Esophagus (tissue), 2 donors: ENCODE data around the gene PLCH2. TPM values are rescaled to one million over a fixed set of nuclear protein-coding genes. Genes with fewer than 3 reads are reported as not detected.

Experiments
- H3K27ac ChIP-seq, 2 donors: one replicate each; pipeline ENCODE4 v1.5.1; 2013; ENCODE audit warnings: low read depth in 2 of 2, mild to moderate bottlenecking in 2 of 2, inconsistent platforms in 1 of 2, low read length in 1 of 2, moderate library complexity in 1 of 2
- H3K27me3 ChIP-seq, 2 donors: one replicate each; pipeline ENCODE4 v1.6.1; 2013; ENCODE audit warnings: low read length in 2 of 2, control low read depth in 1 of 2, mild to moderate bottlenecking in 1 of 2; ENCODE audit not compliant: insufficient read depth in 2 of 2, control insufficient read depth in 1 of 2
- H3K36me3 ChIP-seq, 2 donors: one replicate each; pipeline ENCODE4 v1.6.1; 2013; ENCODE audit warnings: low read length in 1 of 2; ENCODE audit not compliant: control insufficient read depth in 2 of 2, insufficient read depth in 2 of 2
- H3K4me1 ChIP-seq, 2 donors: one replicate each; pipeline ENCODE4 v1.6.1; 2013; ENCODE audit warnings: low read length in 1 of 2; ENCODE audit not compliant: control insufficient read depth in 2 of 2, insufficient read depth in 2 of 2
- H3K4me3 ChIP-seq, 2 donors: one replicate each; pipeline ENCODE4 v1.5.1; 2013; ENCODE audit warnings: low read length in 2 of 2, mild to moderate bottlenecking in 2 of 2, low read depth in 1 of 2, moderate library complexity in 1 of 2
- H3K9me3 ChIP-seq, 2 donors: one replicate each; pipeline ENCODE4 v1.6.1; 2013; ENCODE audit warnings: mild to moderate bottlenecking in 2 of 2, low read depth in 1 of 2, low read length in 1 of 2, moderate library complexity in 1 of 2; ENCODE audit not compliant: control insufficient read depth in 2 of 2, insufficient read depth in 1 of 2
- WGBS, 2 donors: extraction: QIAGEN DNeasy Blood & Tissue Kit; methylation state at CpG; one replicate each; pipeline ENCODE4 v1.1.7; 2013; 5-methylcytosine and 5-hydroxymethylcytosine counted together
- polyA plus RNA-seq, 2 donors: library from polyadenylated mRNA; stranded (reverse); fragments of 200-250 nt; gene quantifications; one replicate each; pipeline ENCODE4 v1.2.3, GENCODE V29; 2013
- donor health status: healthy with polysubstance abuse.
- donor health status: Bipolar disorder and iron deficiency.

The PLCH2 gene
- polyA plus RNA-seq, 2 donors = 19.2 to 88.7 TPM

GRCh38 chr1:2472109-2472508 is 4.0 kb upstream of the PLCH2 start:
- peaks cover 0 to 2% of the 10 kb centered on the region in 2 donors for H3K36me3 ChIP-seq
- H3K4me1 ChIP-seq = peaks cover 3 to 7% of the 10 kb centered on the region in 2 donors
- no peak overlapping the region for H3K4me3 ChIP-seq
- WGBS, 2 donors = 62 to 65% methylated on average over 15 to 17 of the region's 17 CpGs
- H3K27ac ChIP-seq = no peak overlapping the region
- no peaks in the 10 kb centered on the region for H3K27me3 ChIP-seq
- H3K9me3 ChIP-seq = no peaks in the 10 kb centered on the region

GRCh38 chr1:2472561-2473177 is 3.4 kb upstream of the PLCH2 start:
- Histone ChIP-seq H3K36me3 (peaks cover 0 to 2% of the 10 kb centered on the region in 2 donors), H3K9me3 (no peaks in the 10 kb centered on the region), H3K4me1 (peaks cover 0 to 7% of the 10 kb centered on the region in 2 donors), H3K27ac (no peak overlapping the region), H3K4me3 (no peak overlapping the region), H3K27me3 (no peaks in the 10 kb centered on the region)
- 67 to 71% methylated on average over 25 of the region's 25 CpGs for WGBS, 2 donors

GRCh38 chr1:2473198-2473597 is 2.9 kb upstream of the PLCH2 start:
- WGBS, 2 donors = 89 to 90% methylated on average over 13 of the region's 13 CpGs
- Histone ChIP-seq H3K9me3 (peaks cover 0 to under 1% of the 10 kb centered on the region in 2 donors), H3K4me1 (peaks cover 0 to 11% of the 10 kb centered on the region in 2 donors), H3K4me3 (no peak overlapping the region), H3K27ac (no peak overlapping the region), H3K27me3 (no peaks in the 10 kb centered on the region), H3K36me3 (peaks cover 0 to 2% of the 10 kb centered on the region in 2 donors)

- WGBS, 2 donors = 43 to 54% methylated on average over 15 to 17 of the region's 17 CpGs
- H3K36me3 ChIP-seq = peaks cover 0 to 2% of the 10 kb centered on the region in 2 donors
- no peak overlapping the region for H3K27ac ChIP-seq
- H3K4me1 ChIP-seq = peaks cover 0 to 12% of the 10 kb centered on the region in 2 donors
- no peak overlapping the region for H3K4me3 ChIP-seq
- H3K9me3 ChIP-seq = peaks cover 0 to 2% of the 10 kb centered on the region in 2 donors
- no peaks in the 10 kb centered on the region for H3K27me3 ChIP-seq
Measured at GRCh38 chr1:2474104-2474844, 1.8 kb upstream of the PLCH2 start.

GRCh38 chr1:2474933-2475371 is 1.1 kb upstream of the PLCH2 start:
- H3K27ac ChIP-seq = no peak overlapping the region
- H3K4me1 ChIP-seq = peaks cover 0 to 16% of the 10 kb centered on the region in 2 donors
- no peak overlapping the region for H3K4me3 ChIP-seq
- peaks cover 0 to 2% of the 10 kb centered on the region in 2 donors for H3K36me3 ChIP-seq
- peaks cover 0 to 2% of the 10 kb centered on the region in 2 donors for H3K9me3 ChIP-seq
- WGBS, 2 donors = 63 to 76% methylated on average over 13 of the region's 13 CpGs
- no peaks in the 10 kb centered on the region for H3K27me3 ChIP-seq

GRCh38 chr1:2475571-2475970 is 518 bp upstream of the PLCH2 start:
- Histone ChIP-seq H3K27ac (no peak overlapping the region), H3K9me3 (peaks cover 0 to 2% of the 10 kb centered on the region in 2 donors), H3K4me3 (no peak overlapping the region), H3K27me3 (no peaks in the 10 kb centered on the region), H3K36me3 (peaks cover 0 to 2% of the 10 kb centered on the region in 2 donors), H3K4me1 (peaks cover 0 to 23% of the 10 kb centered on the region in 2 donors)
- 84 to 88% methylated on average over 12 of the region's 12 CpGs for WGBS, 2 donors

- H3K27ac ChIP-seq = no peak overlapping the region
- peaks cover 0 to 30% of the 10 kb centered on the region in 2 donors for H3K4me1 ChIP-seq
- WGBS, 2 donors = 72 to 79% methylated on average over 12 of the region's 12 CpGs
- H3K9me3 ChIP-seq = peaks cover 0 to 2% of the 10 kb centered on the region in 2 donors
- H3K4me3 ChIP-seq = no peak overlapping the region
- H3K27me3 ChIP-seq = no peaks in the 10 kb centered on the region
- H3K36me3 ChIP-seq = peaks cover 0 to 3% of the 10 kb centered on the region in 2 donors
Measured at GRCh38 chr1:2477309-2477708, 1.2 kb downstream of the PLCH2 start.

GRCh38 chr1:2477791-2478499 is 1.9 kb downstream of the PLCH2 start:
- H3K4me1 ChIP-seq = peaks cover 0 to 30% of the 10 kb centered on the region in 2 donors
- H3K27ac ChIP-seq = no peak overlapping the region
- peaks cover 0 to 2% of the 10 kb centered on the region in 2 donors for H3K9me3 ChIP-seq
- WGBS, 2 donors = 66 to 72% methylated on average over 32 to 35 of the region's 35 CpGs
- no peaks in the 10 kb centered on the region for H3K27me3 ChIP-seq
- H3K4me3 ChIP-seq = no peak overlapping the region
- H3K36me3 ChIP-seq = peaks cover 0 to 3% of the 10 kb centered on the region in 2 donors

- WGBS, 2 donors = 77 to 80% methylated on average over 20 of the region's 20 CpGs
- peaks cover 0 to 2% of the 10 kb centered on the region in 2 donors for H3K9me3 ChIP-seq
- H3K27ac ChIP-seq = no peak overlapping the region
- H3K36me3 ChIP-seq = peaks cover 0 to 2% of the 10 kb centered on the region in 2 donors
- H3K4me1 ChIP-seq = peaks cover 0 to 23% of the 10 kb centered on the region in 2 donors
- H3K4me3 ChIP-seq = no peak overlapping the region
- H3K27me3 ChIP-seq = no peaks in the 10 kb centered on the region
Measured at GRCh38 chr1:2479186-2479585, 3.1 kb downstream of the PLCH2 start.
